ENCODE results near the gene ITGB3.
A peak's percentile ranks its signal among the peaks of the same experiment; 100 is the strongest.
"Not testable (repeated sequence)": the region's sequence is repeated elsewhere in the genome, so short reads cannot be mapped to it uniquely, and the experiment has no call there.

The ITGB3 gene

GRCh38 chr17:47253541-47254402 lies at the start of gene ITGB3:
ITGB3 (plus strand) TSS chr17:47253827; CDS start chr17:47253862, 35 bp downstream.
- peak; percentile 49 to 79 for DNase-seq

- DNase-seq = no peak
Measured at GRCh38 chr17:47203984-47204721, 49.5 kb upstream of the ITGB3 start.

- DNase-seq = no peak
Measured at GRCh38 chr17:47204722-47205418, 48.8 kb upstream of the ITGB3 start.

- DNase-seq = no peak
Measured at GRCh38 chr17:47205419-47205963, 48.1 kb upstream of the ITGB3 start.

GRCh38 chr17:47207143-47208067 lies 46.2 kb upstream of the ITGB3 start:
- DNase-seq = no peak

GRCh38 chr17:47208744-47209488 lies 44.7 kb upstream of the ITGB3 start, which contains the start of gene MYL4:
MYL4 (plus strand) TSS chr17:47209348; CDS start chr17:47209423, 75 bp downstream.
- DNase-seq = peak in 1 of 2 experiments; percentile 49

GRCh38 chr17:47209499-47209898 lies 44.1 kb upstream of the ITGB3 start:
- no peak for DNase-seq

- DNase-seq = no peak
Measured at GRCh38 chr17:47210105-47210504, 43.5 kb upstream of the ITGB3 start.

- DNase-seq = no peak
Measured at GRCh38 chr17:47210779-47211178, 42.8 kb upstream of the ITGB3 start.

GRCh38 chr17:47212458-47212857 lies 41.2 kb upstream of the ITGB3 start:
- DNase-seq = no peak

- DNase-seq = no peak
Measured at GRCh38 chr17:47213540-47213939, 40.1 kb upstream of the ITGB3 start.

- DNase-seq = no peak
Measured at GRCh38 chr17:47214931-47215330, 38.7 kb upstream of the ITGB3 start.

GRCh38 chr17:47216821-47217220 lies 36.8 kb upstream of the ITGB3 start:
- not testable (repeated sequence) for DNase-seq

- not testable (repeated sequence) for DNase-seq
Measured at GRCh38 chr17:47217279-47217678, 36.3 kb upstream of the ITGB3 start.

- DNase-seq = peak; percentile 21 to 64
Measured at GRCh38 chr17:47218896-47219430, 34.7 kb upstream of the ITGB3 start.

- DNase-seq = no peak
Measured at GRCh38 chr17:47219621-47220475, 33.8 kb upstream of the ITGB3 start.

- DNase-seq = no peak
Measured at GRCh38 chr17:47220531-47220999, 33.1 kb upstream of the ITGB3 start.

- DNase-seq = no peak
Measured at GRCh38 chr17:47221154-47221553, 32.5 kb upstream of the ITGB3 start.

GRCh38 chr17:47222047-47222446 lies 31.6 kb upstream of the ITGB3 start:
- peak in 1 of 2 experiments; percentile 14 for DNase-seq

GRCh38 chr17:47223007-47223406 lies 30.6 kb upstream of the ITGB3 start:
- DNase-seq = no peak

Measured in NCI-H524 (cell line).